T-cell (primary cell): ENCODE data around the gene FANCD2OS. TPM values are rescaled to one million over a fixed set of nuclear protein-coding genes. Genes with fewer than 3 reads are reported as not detected.
"Not testable (repeated sequence)": the region's sequence is repeated elsewhere in the genome, so short reads cannot be mapped to it uniquely, and the experiment has no call there.

Experiments
- ATAC-seq, 4 experiments: fragments of 200-7000 bp in 3 of 4; fragments of 150-1000 bp in 1 of 4; cut with Tn5 transposase; replicated peaks in 1 of 4; 1 replicate in 3 of 4; 2 replicates in 1 of 4; pipeline ENCODE4 v1.10.0; 2021; ENCODE audit warnings: moderate library complexity in 3 of 4, mild to moderate bottlenecking in 2 of 4, moderate number of reproducible peaks in 1 of 4
- CTCF ChIA-PET, 2 donors: fragments of 300-600 bp; sonication (Branson Sonifier 250); formaldehyde crosslinking; loops; one replicate each; lab custom pipeline; 2022; ENCODE audit warnings: antibody characterized with exemption in 2 of 2; lab: Charles Lee
- POLR2A ChIA-PET, 2 donors: fragments of 300-600 bp; sonication (Branson Sonifier 250); formaldehyde crosslinking; loops; one replicate each; lab custom pipeline; 2022; ENCODE audit warnings: antibody characterized with exemption in 2 of 2; lab: Charles Lee
- DNase-seq, 35 experiments: peaks; one replicate each; pipeline versions ENCODE4 v3.0.0 to v3.0.0-alpha.2; 2013 to 2023
- H3K27ac ChIP-seq: one replicate; pipeline ENCODE4 v1.5.1; 2013; ENCODE audit warnings: low read length
- H3K27me3 ChIP-seq, 2 experiments: replicated peaks in 1 of 2; 1 replicate in 1 of 2; 2 replicates in 1 of 2; pipeline versions ENCODE4 v1.6.1 to v1.7.0; 2013; ENCODE audit warnings: low read length in 1 of 2, mixed read lengths in 1 of 2; ENCODE audit not compliant: control insufficient read depth in 2 of 2, insufficient read depth in 2 of 2; ENCODE audit errors: extremely low read depth in 1 of 2
- H3K36me3 ChIP-seq, 2 donors: 1 replicate in 1 of 2; 2 replicates in 1 of 2; pipeline versions ENCODE4 v1.6.1 to v1.7.0; 2013; ENCODE audit warnings: low read length in 1 of 2; ENCODE audit not compliant: control insufficient read depth in 2 of 2, insufficient read depth in 1 of 2; ENCODE audit errors: extremely low read depth in 1 of 2
- H3K4me1 ChIP-seq, 2 experiments: 1 replicate in 1 of 2; 2 replicates in 1 of 2; pipeline versions ENCODE4 v1.6.1 to v1.7.0; 2013; ENCODE audit warnings: low read length in 2 of 2, mixed read lengths in 1 of 2; ENCODE audit not compliant: insufficient read depth in 2 of 2, control insufficient read depth in 1 of 2; ENCODE audit errors: extremely low read depth in 1 of 2
- H3K4me3 ChIP-seq, 2 donors: 1 replicate in 1 of 2; 2 replicates in 1 of 2; pipeline versions ENCODE4 v1.5.1 to v1.7.0; 2013; ENCODE audit warnings: mild to moderate bottlenecking in 2 of 2, low read length in 1 of 2, moderate library complexity in 1 of 2; ENCODE audit not compliant: control insufficient read depth in 1 of 2; ENCODE audit errors: extremely low read depth in 1 of 2
- H3K9me3 ChIP-seq: 2 replicates; pipeline ENCODE4 v1.7.0; 2013
- H3K27ac Mint-ChIP-seq, 2 donors: one replicate each; pipeline ENCODE4 v1.8.0; 2020 to 2021; ENCODE audit warnings: mild to moderate bottlenecking in 2 of 2, mixed read lengths in 2 of 2
- H3K27me3 Mint-ChIP-seq, 2 donors: one replicate each; pipeline ENCODE4 v1.8.0; 2021 to 2022; ENCODE audit warnings: mixed read lengths in 2 of 2
- H3K36me3 Mint-ChIP-seq: one replicate; pipeline ENCODE4 v1.8.0; 2021; ENCODE audit warnings: mixed read lengths
- H3K4me1 Mint-ChIP-seq, 3 donors: one replicate each; pipeline ENCODE4 v1.8.0; 2020 to 2022; ENCODE audit warnings: mixed read lengths in 3 of 3, mild to moderate bottlenecking in 1 of 3
- H3K4me3 Mint-ChIP-seq, 3 donors: one replicate each; pipeline ENCODE4 v1.8.0; 2020 to 2022; ENCODE audit warnings: mild to moderate bottlenecking in 3 of 3, mixed read lengths in 3 of 3, moderate library complexity in 3 of 3
- H3K9me3 Mint-ChIP-seq, 3 donors: one replicate each; pipeline ENCODE4 v1.8.0; 2020 to 2022; ENCODE audit warnings: mixed read lengths in 3 of 3
- WGBS: methylation state at CpG from one replicate; pipeline ENCODE4 v1.1.5; 2013; ENCODE audit warnings: missing lambda C conversion rate; ENCODE audit not compliant: insufficient coverage; 5-methylcytosine and 5-hydroxymethylcytosine counted together
- total RNA-seq, 35 experiments: library from RNA in 6 of 35; stranded (reverse) in 6 of 35; fragments of 120-200 nt in 1 of 35; gene quantifications; one replicate each; pipeline versions ENCODE4 v1.2.1 to v1.2.4 and lab custom pipeline; 2013 to 2026

The FANCD2OS gene
- total RNA-seq, 5 donors from 2014 or later (not counting 1 experiment from before 2014, with no cell fraction given) = not detected

GRCh38 chr3:10135872-10136271 is 27.8 kb upstream of the FANCD2OS start:
- H3K4me1 Mint-ChIP-seq, H3K4me1 ChIP-seq, H3K27me3 Mint-ChIP-seq, H3K9me3 ChIP-seq, H3K9me3 Mint-ChIP-seq, H3K4me3 Mint-ChIP-seq, H3K27ac ChIP-seq, H3K36me3 ChIP-seq, H3K27ac Mint-ChIP-seq, H3K27me3 ChIP-seq, DNase-seq, ATAC-seq, H3K36me3 Mint-ChIP-seq, H3K4me3 ChIP-seq, CTCF ChIA-PET: not testable (repeated sequence)
- 92% methylated on average over 8 of the region's 9 CpGs for WGBS
- POLR2A ChIA-PET = interaction anchor here in 1 of 2 donors (0.7 kb wide), 1 partner anchor 21 kb away, joined by 10 read pairs; no protein-coding TSS in a partner anchor

GRCh38 chr3:10122724-10123123 is 14.7 kb upstream of the FANCD2OS start:
- H3K27ac ChIP-seq = no peak overlapping the region
- peaks cover 0 to 10% of the 10 kb centered on the region in 2 experiments for H3K4me1 ChIP-seq
- Mint-ChIP-seq H3K4me1 (peaks cover 38 to 49% (median 49%) of the 10 kb centered on the region in 3 donors), H3K4me3 (no peak overlapping the region), H3K36me3 (peaks cover 45% of the 10 kb centered on the region), H3K27me3 (no peaks in the 10 kb centered on the region), H3K9me3 (no peaks in the 10 kb centered on the region), H3K27ac (peak overlapping the region in 1 of 2 donors; percentile 0)
- DNase-seq (no peak), ATAC-seq (no peak)
- no peaks in the 10 kb centered on the region for H3K27me3 ChIP-seq
- no peaks in the 10 kb centered on the region for H3K9me3 ChIP-seq
- CTCF ChIA-PET = interaction anchor here in 1 of 2 donors (0.6 to 0.7 kb wide), 2 partner anchors 156 to 183 kb away, joined by 4 read pairs; no protein-coding TSS in a partner anchor
- H3K36me3 ChIP-seq = peaks cover 9 to 45% of the 10 kb centered on the region in 2 donors
- POLR2A ChIA-PET = interaction anchor here in 1 of 2 donors (0.6 kb wide), 2 partner anchors 55 to 97 kb away, joined by 3 read pairs; no protein-coding TSS in a partner anchor
- WGBS = 61% methylated on average over 4 of the region's 4 CpGs
- H3K4me3 ChIP-seq = no peak overlapping the region

GRCh38 chr3:10121064-10121463 is 13.0 kb upstream of the FANCD2OS start:
- peaks cover 32% of the 10 kb centered on the region for H3K36me3 Mint-ChIP-seq
- H3K27ac ChIP-seq = no peak overlapping the region
- peaks cover 13 to 25% of the 10 kb centered on the region in 2 experiments for H3K4me1 ChIP-seq
- ChIA-PET CTCF (no interaction called here), POLR2A (interaction anchor here in 1 of 2 donors (0.5 kb wide), 1 partner anchor 175 kb away, joined by 16 read pairs; no protein-coding TSS in a partner anchor)
- WGBS = 100% methylated on average over 1 of the region's 2 CpGs
- H3K9me3 Mint-ChIP-seq = no peaks in the 10 kb centered on the region
- peaks cover 51 to 63% (median 63%) of the 10 kb centered on the region in 3 donors for H3K4me1 Mint-ChIP-seq
- ATAC-seq (no peak), DNase-seq (no peak)
- no peak overlapping the region for H3K4me3 ChIP-seq
- H3K36me3 ChIP-seq = peaks cover 9 to 32% of the 10 kb centered on the region in 2 donors
- H3K27me3 Mint-ChIP-seq = no peaks in the 10 kb centered on the region
- no peaks in the 10 kb centered on the region for H3K9me3 ChIP-seq
- H3K27ac Mint-ChIP-seq = peak overlapping the region in 1 of 2 donors; percentile 3
- no peaks in the 10 kb centered on the region for H3K27me3 ChIP-seq
- H3K4me3 Mint-ChIP-seq = no peak overlapping the region

- DNase-seq (no peak), ATAC-seq (no peak)
- no peaks in the 10 kb centered on the region for H3K9me3 Mint-ChIP-seq
- Histone ChIP-seq H3K27ac (no peak overlapping the region), H3K27me3 (no peaks in the 10 kb centered on the region), H3K4me3 (no peak overlapping the region), H3K9me3 (no peaks in the 10 kb centered on the region), H3K36me3 (peaks cover 5 to 18% of the 10 kb centered on the region in 2 donors), H3K4me1 (peaks cover 13 to 33% of the 10 kb centered on the region in 2 experiments)
- POLR2A ChIA-PET = no interaction called here
- H3K4me3 Mint-ChIP-seq = no peak overlapping the region
- peaks cover 56 to 65% (median 64%) of the 10 kb centered on the region in 3 donors for H3K4me1 Mint-ChIP-seq
- no peaks in the 10 kb centered on the region for H3K27me3 Mint-ChIP-seq
- CTCF ChIA-PET = interaction anchor here in 1 of 2 donors (0.7 kb wide), 1 partner anchor 104 kb away, joined by 3 read pairs; no protein-coding TSS in a partner anchor
- peaks cover 19% of the 10 kb centered on the region for H3K36me3 Mint-ChIP-seq
- no CpG with 5 or more reads among the region's 4 CpGs for WGBS
- no peak overlapping the region for H3K27ac Mint-ChIP-seq
Observed at GRCh38 chr3:10119376-10119775, 11.3 kb upstream of the FANCD2OS start.

- Mint-ChIP-seq H3K27me3 (no peaks in the 10 kb centered on the region), H3K4me3 (peak overlapping the region; percentile 99), H3K9me3 (no peaks in the 10 kb centered on the region), H3K27ac (no peak overlapping the region), H3K36me3 (peaks cover 14% of the 10 kb centered on the region), H3K4me1 (peaks cover 47 to 54% (median 53%) of the 10 kb centered on the region in 3 donors)
- CTCF ChIA-PET = interaction anchor here in 1 of 2 donors (2.0 kb wide), 1 partner anchor 146 kb away, joined by 4 read pairs; no protein-coding TSS in a partner anchor
- H3K36me3 ChIP-seq = peaks cover under 1 to 16% of the 10 kb centered on the region in 2 donors
- no peaks in the 10 kb centered on the region for H3K27me3 ChIP-seq
- H3K27ac ChIP-seq = no peak overlapping the region
- POLR2A ChIA-PET = interaction anchor here in 1 of 2 donors (0.6 kb wide), 3 partner anchors 12 to 50 kb away, joined by 4 to 6 read pairs (median 6); no protein-coding TSS in a partner anchor
- DNase-seq (no peak), ATAC-seq (no peak)
- H3K9me3 ChIP-seq = no peaks in the 10 kb centered on the region
- H3K4me3 ChIP-seq = no peak overlapping the region
- H3K4me1 ChIP-seq = peaks cover 13 to 32% of the 10 kb centered on the region in 2 experiments
- 100% methylated on average over 1 of the region's 4 CpGs for WGBS
Observed at GRCh38 chr3:10116928-10117327, 8.9 kb upstream of the FANCD2OS start.

- H3K4me1 Mint-ChIP-seq = peaks cover 44 to 51% (median 50%) of the 10 kb centered on the region in 3 donors
- H3K27me3 Mint-ChIP-seq = no peaks in the 10 kb centered on the region
- peaks cover 0 to 14% of the 10 kb centered on the region in 2 donors for H3K36me3 ChIP-seq
- H3K27ac Mint-ChIP-seq = peak overlapping the region; percentile 97 to 99
- peak overlapping the region; percentile 99 for H3K4me3 Mint-ChIP-seq
- no peaks in the 10 kb centered on the region for H3K9me3 Mint-ChIP-seq
- H3K4me3 ChIP-seq = peak overlapping the region; percentile 74 to 90
- no peaks in the 10 kb centered on the region for H3K27me3 ChIP-seq
- H3K4me1 ChIP-seq = peaks cover 13 to 32% of the 10 kb centered on the region in 2 experiments
- H3K27ac ChIP-seq = peak overlapping the region; percentile 56
- ChIA-PET POLR2A (no interaction called here), CTCF (interaction anchor here in 1 of 2 donors (0.6 to 2.0 kb wide), 2 partner anchors 147 to 161 kb away, joined by 3 to 4 read pairs; no protein-coding TSS in a partner anchor)
- H3K36me3 Mint-ChIP-seq = peaks cover 11% of the 10 kb centered on the region
- 0% methylated on average over 5 of the region's 10 CpGs for WGBS
- DNase-seq = peak in 1 of 35 experiments; percentile 6
- H3K9me3 ChIP-seq = no peaks in the 10 kb centered on the region
- ATAC-seq = no peak
Observed at GRCh38 chr3:10116138-10116460, 8.0 kb upstream of the FANCD2OS start.
